Measurements from ENCODE around the gene SLC4A8.
"Not testable (repeated sequence)": the region's sequence is repeated elsewhere in the genome, so short reads cannot be mapped to it uniquely, and the experiment has no call there.

The SLC4A8 gene

GRCh38 chr12:51482929-51483697 is 58.5 kb downstream of the SLC4A8 start:
- no peak for DNase-seq

- no peak for DNase-seq
These were observed 59.5 kb downstream of the SLC4A8 start for GRCh38 chr12:51484119-51484518.

GRCh38 chr12:51488281-51488680 is 63.6 kb downstream of the SLC4A8 start:
- DNase-seq: no peak

- no peak for DNase-seq
These were observed 68.7 kb downstream of the SLC4A8 start for GRCh38 chr12:51493281-51493680.

GRCh38 chr12:51496895-51497294 is 72.3 kb downstream of the SLC4A8 start:
- DNase-seq: no peak

- DNase-seq: no peak
These were observed 80.2 kb downstream of the SLC4A8 start for GRCh38 chr12:51504851-51505250.

- no peak for DNase-seq
These were observed 80.9 kb downstream of the SLC4A8 start for GRCh38 chr12:51505360-51506105.

GRCh38 chr12:51507178-51507577 is 82.5 kb downstream of the SLC4A8 start:
- no peak for DNase-seq

GRCh38 chr12:51508285-51508684 is 83.7 kb downstream of the SLC4A8 start:
- DNase-seq: no peak

- DNase-seq: no peak
These were observed 87.1 kb downstream of the SLC4A8 start for GRCh38 chr12:51511546-51512260.

- DNase-seq: no peak
These were observed 87.8 kb downstream of the SLC4A8 start for GRCh38 chr12:51512438-51512837.

GRCh38 chr12:51515037-51515436 is 90.4 kb downstream of the SLC4A8 start:
- DNase-seq: not testable (repeated sequence)

- no peak for DNase-seq
These were observed 92.7 kb downstream of the SLC4A8 start for GRCh38 chr12:51517316-51517715.

- no peak for DNase-seq
These were observed 93.2 kb downstream of the SLC4A8 start for GRCh38 chr12:51517800-51518199.

GRCh38 chr12:51519755-51520154 is 95.1 kb downstream of the SLC4A8 start:
- no peak for DNase-seq

GRCh38 chr12:51520576-51521325 is 96.1 kb downstream of the SLC4A8 start:
- no peak for DNase-seq

- no peak for DNase-seq
These were observed 97.1 kb downstream of the SLC4A8 start for GRCh38 chr12:51521554-51522276.

- DNase-seq: no peak
These were observed 98.1 kb downstream of the SLC4A8 start for GRCh38 chr12:51522696-51523095.

GRCh38 chr12:51524386-51524901 is 99.8 kb downstream of the SLC4A8 start:
- DNase-seq: no peak

- no peak for DNase-seq
These were observed 100.9 kb downstream of the SLC4A8 start for GRCh38 chr12:51525518-51525917.

- no peak for DNase-seq
These were observed 103.3 kb downstream of the SLC4A8 start for GRCh38 chr12:51527966-51528365.

Measured in bone marrow (tissue), 2 donors.